HEK293 (cell line): ENCODE data around the gene ABCC2.
A peak's percentile ranks its signal among the peaks of the same experiment; 100 is the strongest.

ENCODE experiments used
- IKZF3 ChIP-seq: fragments of 450-650 bp; IDR thresholded peaks from 2 replicates; pipeline ENCODE4 v1.5.0; 2018; ENCODE audit warnings: missing biosample characterization, mild to moderate bottlenecking, missing genetic modification characterization, moderate library complexity
- KLF10 ChIP-seq: fragments of 450-650 bp; IDR thresholded peaks from 2 replicates; pipeline ENCODE4 v1.5.1; 2018; ENCODE audit warnings: missing biosample characterization, mild to moderate bottlenecking, missing genetic modification characterization
- KLF16 ChIP-seq: fragments of 450-650 bp; formaldehyde crosslinking; IDR thresholded peaks from 2 replicates; pipeline ENCODE4 v1.5.1; 2017; ENCODE audit warnings: missing biosample characterization, missing genetic modification characterization
- PATZ1 ChIP-seq: fragments of 450-650 bp; formaldehyde crosslinking; IDR thresholded peaks from 2 replicates; pipeline ENCODE4 v1.5.1; 2016; ENCODE audit warnings: missing biosample characterization, missing genetic modification characterization
- SCRT1 ChIP-seq: fragments of 450-650 bp; formaldehyde crosslinking; IDR thresholded peaks from 2 replicates; pipeline ENCODE4 v1.5.1; 2016; ENCODE audit warnings: missing biosample characterization, missing genetic modification characterization, borderline replicate concordance
- SP7 ChIP-seq: fragments of 450-650 bp; formaldehyde crosslinking; IDR thresholded peaks from 2 replicates; pipeline ENCODE4 v1.5.1; 2016; ENCODE audit warnings: missing biosample characterization, missing genetic modification characterization
- ZBTB10 ChIP-seq: fragments of 450-650 bp; formaldehyde crosslinking; IDR thresholded peaks from 2 replicates; pipeline ENCODE4 v1.5.1; 2016; ENCODE audit warnings: missing biosample characterization, missing genetic modification characterization
- ZBTB11 ChIP-seq: fragments of 450-650 bp; formaldehyde crosslinking; conservative IDR thresholded peaks from 2 replicates; pipeline ENCODE4 v1.5.1; 2016; ENCODE audit warnings: low read depth, missing biosample characterization, missing genetic modification characterization
- ZBTB17 ChIP-seq: fragments of 450-650 bp; formaldehyde crosslinking; IDR thresholded peaks from 2 replicates; pipeline ENCODE4 v1.5.1; 2016; ENCODE audit warnings: missing biosample characterization, missing genetic modification characterization
- ZBTB21 ChIP-seq: fragments of 450-650 bp; formaldehyde crosslinking; IDR thresholded peaks from 2 replicates; pipeline ENCODE4 v1.5.1; 2017; ENCODE audit warnings: missing biosample characterization, missing genetic modification characterization
- ZBTB6 ChIP-seq: fragments of 450-650 bp; formaldehyde crosslinking; IDR thresholded peaks from 2 replicates; pipeline ENCODE4 v1.5.1; 2017; ENCODE audit warnings: missing biosample characterization, missing genetic modification characterization
- ZBTB8A ChIP-seq: fragments of 450-650 bp; formaldehyde crosslinking; IDR thresholded peaks from 2 replicates; pipeline ENCODE4 v1.5.1; 2016; ENCODE audit warnings: missing biosample characterization, missing genetic modification characterization
- ZNF202 ChIP-seq: fragments of 450-650 bp; formaldehyde crosslinking; IDR thresholded peaks from 2 replicates; pipeline ENCODE4 v1.5.1; 2016; ENCODE audit warnings: missing biosample characterization, missing genetic modification characterization, borderline replicate concordance
- ZNF335 ChIP-seq: fragments of 450-650 bp; formaldehyde crosslinking; conservative IDR thresholded peaks from 2 replicates; pipeline ENCODE4 v1.5.1; 2016; ENCODE audit warnings: missing biosample characterization, missing genetic modification characterization
- ZNF354C ChIP-seq: fragments of 450-650 bp; formaldehyde crosslinking; IDR thresholded peaks from 2 replicates; pipeline ENCODE4 v1.5.1; 2016; ENCODE audit warnings: missing biosample characterization, missing genetic modification characterization, low read depth, borderline replicate concordance
- ZNF571 ChIP-seq: fragments of 450-650 bp; formaldehyde crosslinking; IDR thresholded peaks from 2 replicates; pipeline ENCODE4 v1.5.0; 2017; ENCODE audit warnings: missing biosample characterization, missing genetic modification characterization
- ZNF645 ChIP-seq: fragments of 450-650 bp; formaldehyde crosslinking; IDR thresholded peaks from 2 replicates; pipeline ENCODE4; 2016; ENCODE audit warnings: missing biosample characterization, missing genetic modification characterization
- TF ChIP-seq, protein P1 (sequence below): fragments of 450-650 bp; formaldehyde crosslinking; IDR thresholded peaks from 2 replicates; pipeline ENCODE4 v1.5.1; 2016; ENCODE audit warnings: missing biosample characterization, missing genetic modification characterization, borderline replicate concordance
- TF ChIP-seq, protein P2 (sequence below): fragments of 450-650 bp; formaldehyde crosslinking; IDR thresholded peaks from 2 replicates; pipeline ENCODE4 v1.5.0; 2017; ENCODE audit warnings: missing biosample characterization, missing genetic modification characterization, borderline replicate concordance
- TF ChIP-seq, protein P3 (sequence below): fragments of 450-650 bp; formaldehyde crosslinking; IDR thresholded peaks from 2 replicates; pipeline ENCODE4 v1.5.1; 2016; ENCODE audit warnings: missing biosample characterization, missing genetic modification characterization, low read depth

The ABCC2 gene

GRCh38 chr10:99775850-99776249 is 6.6 kb upstream of the ABCC2 start (continued):
- TF ChIP-seq ZBTB11 (tag by site-specific recombination) (no peak), ZBTB6 (tag by site-specific recombination) (no peak), ZNF645 (tag by site-specific recombination) (no peak), ZNF354C (no peak), ZNF202 (tag by site-specific recombination) (no peak), KLF16 (no peak), ZBTB17 (tag by site-specific recombination) (peak; percentile 28; the same call in 1 of the 2 replicates), ZNF571 (tag by site-specific recombination) (no peak), IKZF3 (tag by site-specific recombination) (no peak), ZBTB10 (no peak), ZNF335 (no peak), ZBTB8A (tag by site-specific recombination) (no peak), SP7 (tag by site-specific recombination) (peak; percentile 44; the same call in 1 of the 2 replicates), KLF10 (tag by site-specific recombination) (peak; percentile 68), SCRT1 (tag by site-specific recombination) (no peak), PATZ1 (tag by site-specific recombination) (no peak), ZBTB21 (tag by site-specific recombination) (no peak)
- TF ChIP-seq, protein P1, sequence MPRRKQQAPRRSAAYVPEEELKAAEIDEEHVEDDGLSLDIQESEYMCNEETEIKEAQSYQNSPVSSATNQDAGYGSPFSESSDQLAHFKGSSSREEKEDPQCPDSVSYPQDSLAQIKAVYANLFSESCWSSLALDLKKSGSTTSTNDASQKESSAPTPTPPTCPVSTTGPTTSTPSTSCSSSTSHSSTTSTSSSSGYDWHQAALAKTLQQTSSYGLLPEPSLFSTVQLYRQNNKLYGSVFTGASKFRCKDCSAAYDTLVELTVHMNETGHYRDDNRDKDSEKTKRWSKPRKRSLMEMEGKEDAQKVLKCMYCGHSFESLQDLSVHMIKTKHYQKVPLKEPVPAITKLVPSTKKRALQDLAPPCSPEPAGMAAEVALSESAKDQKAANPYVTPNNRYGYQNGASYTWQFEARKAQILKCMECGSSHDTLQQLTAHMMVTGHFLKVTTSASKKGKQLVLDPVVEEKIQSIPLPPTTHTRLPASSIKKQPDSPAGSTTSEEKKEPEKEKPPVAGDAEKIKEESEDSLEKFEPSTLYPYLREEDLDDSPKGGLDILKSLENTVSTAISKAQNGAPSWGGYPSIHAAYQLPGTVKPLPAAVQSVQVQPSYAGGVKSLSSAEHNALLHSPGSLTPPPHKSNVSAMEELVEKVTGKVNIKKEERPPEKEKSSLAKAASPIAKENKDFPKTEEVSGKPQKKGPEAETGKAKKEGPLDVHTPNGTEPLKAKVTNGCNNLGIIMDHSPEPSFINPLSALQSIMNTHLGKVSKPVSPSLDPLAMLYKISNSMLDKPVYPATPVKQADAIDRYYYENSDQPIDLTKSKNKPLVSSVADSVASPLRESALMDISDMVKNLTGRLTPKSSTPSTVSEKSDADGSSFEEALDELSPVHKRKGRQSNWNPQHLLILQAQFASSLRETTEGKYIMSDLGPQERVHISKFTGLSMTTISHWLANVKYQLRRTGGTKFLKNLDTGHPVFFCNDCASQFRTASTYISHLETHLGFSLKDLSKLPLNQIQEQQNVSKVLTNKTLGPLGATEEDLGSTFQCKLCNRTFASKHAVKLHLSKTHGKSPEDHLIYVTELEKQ: no peak
- TF ChIP-seq, protein P2, sequence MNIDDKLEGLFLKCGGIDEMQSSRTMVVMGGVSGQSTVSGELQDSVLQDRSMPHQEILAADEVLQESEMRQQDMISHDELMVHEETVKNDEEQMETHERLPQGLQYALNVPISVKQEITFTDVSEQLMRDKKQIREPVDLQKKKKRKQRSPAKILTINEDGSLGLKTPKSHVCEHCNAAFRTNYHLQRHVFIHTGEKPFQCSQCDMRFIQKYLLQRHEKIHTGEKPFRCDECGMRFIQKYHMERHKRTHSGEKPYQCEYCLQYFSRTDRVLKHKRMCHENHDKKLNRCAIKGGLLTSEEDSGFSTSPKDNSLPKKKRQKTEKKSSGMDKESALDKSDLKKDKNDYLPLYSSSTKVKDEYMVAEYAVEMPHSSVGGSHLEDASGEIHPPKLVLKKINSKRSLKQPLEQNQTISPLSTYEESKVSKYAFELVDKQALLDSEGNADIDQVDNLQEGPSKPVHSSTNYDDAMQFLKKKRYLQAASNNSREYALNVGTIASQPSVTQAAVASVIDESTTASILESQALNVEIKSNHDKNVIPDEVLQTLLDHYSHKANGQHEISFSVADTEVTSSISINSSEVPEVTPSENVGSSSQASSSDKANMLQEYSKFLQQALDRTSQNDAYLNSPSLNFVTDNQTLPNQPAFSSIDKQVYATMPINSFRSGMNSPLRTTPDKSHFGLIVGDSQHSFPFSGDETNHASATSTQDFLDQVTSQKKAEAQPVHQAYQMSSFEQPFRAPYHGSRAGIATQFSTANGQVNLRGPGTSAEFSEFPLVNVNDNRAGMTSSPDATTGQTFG (tag by site-specific recombination): no peak
- TF ChIP-seq, protein P3, sequence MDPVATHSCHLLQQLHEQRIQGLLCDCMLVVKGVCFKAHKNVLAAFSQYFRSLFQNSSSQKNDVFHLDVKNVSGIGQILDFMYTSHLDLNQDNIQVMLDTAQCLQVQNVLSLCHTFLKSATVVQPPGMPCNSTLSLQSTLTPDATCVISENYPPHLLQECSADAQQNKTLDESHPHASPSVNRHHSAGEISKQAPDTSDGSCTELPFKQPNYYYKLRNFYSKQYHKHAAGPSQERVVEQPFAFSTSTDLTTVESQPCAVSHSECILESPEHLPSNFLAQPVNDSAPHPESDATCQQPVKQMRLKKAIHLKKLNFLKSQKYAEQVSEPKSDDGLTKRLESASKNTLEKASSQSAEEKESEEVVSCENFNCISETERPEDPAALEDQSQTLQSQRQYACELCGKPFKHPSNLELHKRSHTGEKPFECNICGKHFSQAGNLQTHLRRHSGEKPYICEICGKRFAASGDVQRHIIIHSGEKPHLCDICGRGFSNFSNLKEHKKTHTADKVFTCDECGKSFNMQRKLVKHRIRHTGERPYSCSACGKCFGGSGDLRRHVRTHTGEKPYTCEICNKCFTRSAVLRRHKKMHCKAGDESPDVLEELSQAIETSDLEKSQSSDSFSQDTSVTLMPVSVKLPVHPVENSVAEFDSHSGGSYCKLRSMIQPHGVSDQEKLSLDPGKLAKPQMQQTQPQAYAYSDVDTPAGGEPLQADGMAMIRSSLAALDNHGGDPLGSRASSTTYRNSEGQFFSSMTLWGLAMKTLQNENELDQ (tag by site-specific recombination): no peak
